NB4 (cell line): Measurements from ENCODE around the gene SSX4B.
"Not testable (repeated sequence)": the region's sequence is repeated elsewhere in the genome, so short reads cannot be mapped to it uniquely, and the experiment has no call there.

Experiments used
- DNase-seq: peaks from one replicate; pipeline ENCODE4 v3.0.0; 2010; ENCODE audit warnings: low read depth
- H3K4me3 ChIP-seq: one replicate; pipeline ENCODE4 v1.5.1; 2011; ENCODE audit warnings: mild to moderate bottlenecking, low read depth, low read length, moderate library complexity
- CTCF ChIP-seq: IDR thresholded peaks from one replicate; pipeline ENCODE4 v1.5.1; 2012; ENCODE audit warnings: low read depth, low read length
- MAX ChIP-seq: IDR thresholded peaks from 2 replicates; pipeline ENCODE4 v1.6.1; 2011; ENCODE audit warnings: low read depth, low read length
- MYC ChIP-seq: IDR thresholded peaks from 2 replicates; pipeline ENCODE4 v1.6.1; 2011; ENCODE audit warnings: low read depth, low read length
- POLR2A ChIP-seq: IDR thresholded peaks from 2 replicates; pipeline ENCODE4 v1.6.1; 2011; ENCODE audit warnings: mild to moderate bottlenecking; ENCODE audit not compliant: insufficient read length; ENCODE audit errors: extremely low read depth

The SSX4B gene

DNA sequence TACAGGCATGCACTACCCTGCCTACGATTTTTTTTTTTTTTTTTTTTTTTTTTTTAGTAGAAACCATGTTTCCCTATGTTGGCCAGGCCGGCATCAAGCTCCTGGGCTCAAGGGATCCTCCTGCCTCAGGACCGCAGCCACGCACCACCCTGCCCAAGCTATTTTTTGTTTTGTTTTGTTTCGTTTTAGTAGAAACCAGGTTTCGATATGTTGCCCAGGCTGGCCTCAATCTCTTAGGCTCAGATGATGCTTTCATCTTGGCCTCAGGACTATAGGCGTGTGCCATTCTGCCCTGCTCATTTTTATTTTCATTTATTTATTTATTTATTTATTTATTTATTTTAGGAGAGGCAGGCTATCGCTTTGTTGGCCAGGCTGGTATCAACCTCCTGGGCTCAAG is 54.1 kb downstream of the SSX4B start:
- DNase-seq: no peak
- H3K4me3 ChIP-seq: no peak overlapping the region
- TF ChIP-seq MAX (no peak), MYC (no peak), POLR2A (no peak), CTCF (no peak)

DNA sequence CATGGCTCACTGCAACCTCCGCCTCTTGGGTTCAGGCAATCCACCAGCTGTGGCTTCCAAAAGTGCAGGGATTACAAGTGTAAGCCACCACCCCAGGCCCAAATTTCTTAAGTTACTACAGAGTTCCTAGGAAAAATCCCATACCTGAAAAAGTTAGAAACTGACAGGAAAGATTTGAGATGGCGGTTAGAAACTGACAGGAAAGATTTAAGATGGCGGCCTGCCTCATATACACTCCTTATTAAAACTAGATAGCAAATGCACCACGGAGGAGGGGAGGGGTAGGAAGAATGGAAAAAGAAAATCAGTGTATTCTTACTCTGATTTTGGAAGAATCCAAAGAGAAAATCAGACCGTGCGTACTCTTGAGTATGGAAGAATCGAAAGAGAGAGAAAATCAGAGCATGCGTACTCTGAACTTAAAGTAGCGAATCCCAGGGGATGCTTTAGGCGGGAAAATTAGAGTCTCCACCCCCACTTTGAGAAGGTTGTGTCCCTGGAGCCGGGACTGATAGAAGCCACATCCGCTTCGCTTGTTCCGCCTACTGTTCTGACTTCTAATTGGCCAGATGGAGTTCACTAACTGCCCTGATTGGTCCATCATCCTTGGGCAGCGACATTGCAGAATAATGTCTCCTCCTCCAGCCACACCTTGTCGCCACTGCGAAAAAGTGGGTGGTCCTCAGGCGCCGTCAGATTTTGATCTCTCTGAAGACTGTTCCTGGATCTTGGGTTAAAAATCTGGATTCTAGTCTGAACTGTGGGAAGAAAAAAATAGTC is 55.3 kb downstream of the SSX4B start, which contains the start of gene SSX3:
TSS of gene SSX3 (minus strand) at position 389 of the 780 bp plus-strand sequence. CDS start 1,454 bp downstream, outside the sequence.
- DNase-seq, H3K4me3 ChIP-seq: not testable (repeated sequence)
